Measurements from ENCODE around the gene SEMA4G.
A peak's percentile ranks its signal among the peaks of the same experiment; 100 is the strongest.

The SEMA4G gene

GRCh38 chr10:100987685-100988049 lies 18.4 kb downstream of the SEMA4G start:
- CTCF ChIA-PET = interaction anchor here (1.3 kb wide), 1 partner anchor 62 kb away, joined by 3 read pairs; no protein-coding TSS in a partner anchor
- TF ChIP-seq ZNF384 (IDR thresholded peaks at IDR 0.05) = no peak
- no peak for DNase-seq (ENCODE audit: extremely low spot score)
- POLR2A ChIA-PET = interaction anchor here (0.8 to 1.3 kb wide), 9 partner anchors 11 to 74 kb away, joined by 3 to 12 read pairs (median 4); partner anchors contain the start of genes LZTS2 and SLF2

- CTCF ChIA-PET = no interaction called here
- POLR2A ChIA-PET = interaction anchor here (1.1 to 1.3 kb wide), 2 partner anchors 10 to 55 kb away, joined by 3 to 12 read pairs; partner anchors contain the start of gene LZTS2
- TF ChIP-seq PKNOX1 (IDR thresholded peaks at IDR 0.05) (no peak), ZNF384 (IDR thresholded peaks at IDR 0.05) (no peak), FOXA1 (IDR thresholded peaks at IDR 0.05) (no peak), FOXK2 (IDR thresholded peaks at IDR 0.05) (no peak), TARDBP (IDR thresholded peaks at IDR 0.05) (no peak), NFRKB (IDR thresholded peaks at IDR 0.05) (no peak), ARNT (IDR thresholded peaks at IDR 0.05) (no peak), ELF4 (IDR thresholded peaks at IDR 0.05) (no peak), FOXM1 (IDR thresholded peaks at IDR 0.05; ENCODE audit: borderline replicate concordance) (no peak), SP1 (IDR thresholded peaks at IDR 0.05) (no peak), BHLHE40 (IDR thresholded peaks at IDR 0.05; ENCODE audit: borderline replicate concordance) (no peak), HDGF (IDR thresholded peaks at IDR 0.05; ENCODE audit: borderline replicate concordance) (no peak), L3MBTL2 (conservative IDR thresholded peaks at IDR 0.05) (no peak), CTBP1 (IDR thresholded peaks at IDR 0.05; ENCODE audit: borderline replicate concordance) (no peak), SUZ12 (IDR thresholded peaks at IDR 0.05) (no peak), LEF1 (IDR thresholded peaks at IDR 0.05; ENCODE audit: borderline replicate concordance) (no peak)
- DNase-seq (ENCODE audit: extremely low spot score) = no peak
Observed at GRCh38 chr10:100988166-100988565, 18.9 kb downstream of the SEMA4G start.

- POLR2A ChIA-PET = interaction anchor here (0.7 to 1.3 kb wide), 2 partner anchors 9 to 29 kb away, joined by 3 to 12 read pairs; partner anchors contain the start of gene LZTS2
- CTCF ChIA-PET = no interaction called here
- TF ChIP-seq L3MBTL2 (conservative IDR thresholded peaks at IDR 0.05) = no peak
- TF ChIP-seq PKNOX1 (IDR thresholded peaks at IDR 0.05) = no peak
- no peak for TF ChIP-seq SP1 (IDR thresholded peaks at IDR 0.05)
- no peak for TF ChIP-seq FOXM1 (IDR thresholded peaks at IDR 0.05; ENCODE audit: borderline replicate concordance)
- TF ChIP-seq FOXK2 (IDR thresholded peaks at IDR 0.05) = no peak
- no peak for TF ChIP-seq TARDBP (IDR thresholded peaks at IDR 0.05)
- no peak for TF ChIP-seq BHLHE40 (IDR thresholded peaks at IDR 0.05; ENCODE audit: borderline replicate concordance)
- TF ChIP-seq HDGF (IDR thresholded peaks at IDR 0.05; ENCODE audit: borderline replicate concordance) = no peak
- TF ChIP-seq ZNF384 (IDR thresholded peaks at IDR 0.05) = no peak
- no peak for TF ChIP-seq LEF1 (IDR thresholded peaks at IDR 0.05; ENCODE audit: borderline replicate concordance)
- no peak for TF ChIP-seq FOXA1 (IDR thresholded peaks at IDR 0.05)
- TF ChIP-seq ARNT (IDR thresholded peaks at IDR 0.05) = no peak
- no peak for DNase-seq (ENCODE audit: extremely low spot score)
Observed at GRCh38 chr10:100989088-100989487, 19.8 kb downstream of the SEMA4G start.

- peak; percentile 61 for DNase-seq (ENCODE audit: extremely low spot score)
- CTCF ChIA-PET = interaction anchor here (0.6 to 4.6 kb wide), 6 partner anchors 17 to 525 kb away, joined by 3 to 23 read pairs (median 6); no protein-coding TSS in a partner anchor
- no peak for TF ChIP-seq FOXA1 (IDR thresholded peaks at IDR 0.05)
- 0 out of 2 replicates have a peak, but pooled peaks have one; percentile 39 for TF ChIP-seq HDGF (IDR thresholded peaks at IDR 0.05; ENCODE audit: borderline replicate concordance)
- TF ChIP-seq NFRKB (IDR thresholded peaks at IDR 0.05) = no peak
- POLR2A ChIA-PET = interaction anchor here (0.6 to 2.1 kb wide), 3 partner anchors 9 to 20 kb away, joined by 3 to 6 read pairs (median 5); no protein-coding TSS in a partner anchor
Observed at GRCh38 chr10:100993986-100994708, 24.8 kb downstream of the SEMA4G start.

GRCh38 chr10:100995181-100995580 lies 25.9 kb downstream of the SEMA4G start:
- TF ChIP-seq ZNF384 (IDR thresholded peaks at IDR 0.05) (no peak), SP1 (IDR thresholded peaks at IDR 0.05) (no peak), FOXK2 (IDR thresholded peaks at IDR 0.05) (no peak), ELF4 (IDR thresholded peaks at IDR 0.05) (no peak), LEF1 (IDR thresholded peaks at IDR 0.05; ENCODE audit: borderline replicate concordance) (no peak)
- POLR2A ChIA-PET = interaction anchor here (4.2 kb wide), 1 partner anchor 20 kb away, joined by 20 read pairs; no protein-coding TSS in a partner anchor

GRCh38 chr10:100996678-100997359 lies 27.5 kb downstream of the SEMA4G start:
- POLR2A ChIA-PET = interaction anchor here (0.8 to 4.2 kb wide), 9 partner anchors 8 to 64 kb away, joined by 3 to 27 read pairs (median 5); no protein-coding TSS in a partner anchor
- DNase-seq (ENCODE audit: extremely low spot score) = peak; percentile 65
- CTCF ChIA-PET = interaction anchor here (0.6 to 3.8 kb wide), 11 partner anchors 11 to 73 kb away, joined by 3 to 50 read pairs (median 4); partner anchors contain the start of gene SEMA4G
- TF ChIP-seq L3MBTL2 (conservative IDR thresholded peaks at IDR 0.05) = no peak
- TF ChIP-seq ARNT (IDR thresholded peaks at IDR 0.05) = no peak
- no peak for TF ChIP-seq TARDBP (IDR thresholded peaks at IDR 0.05)
- no peak for TF ChIP-seq BHLHE40 (IDR thresholded peaks at IDR 0.05; ENCODE audit: borderline replicate concordance)
- no peak for TF ChIP-seq ZNF384 (IDR thresholded peaks at IDR 0.05)
- no peak for TF ChIP-seq HDGF (IDR thresholded peaks at IDR 0.05; ENCODE audit: borderline replicate concordance)

More at GRCh38 chr10:100995181-100995580, 25.9 kb downstream of the SEMA4G start:
- DNase-seq (ENCODE audit: extremely low spot score) = no peak
- CTCF ChIA-PET = interaction anchor here (1.5 to 3.8 kb wide), 3 partner anchors 17 to 24 kb away, joined by 3 to 50 read pairs (median 25); no protein-coding TSS in a partner anchor
